Stimulated activated naive CD8-positive, alpha-beta T cell treated with anti-CD3 and anti-CD28 coated beads, Interleukin-15, amount 100 ng/mL, for 72 hours (primary cell): ENCODE measurements around the gene NT5DC2.

Experiments
- ATAC-seq: fragments of 150-1000 bp; cut with Tn5 transposase; 2 replicates; pipeline ENCODE4 v1.10.0; 2021; ENCODE audit warnings: mild to moderate bottlenecking, moderate library complexity
- DNase-seq, 2 donors: peaks; one replicate each; pipeline ENCODE4 v3.0.0; 2021 to 2022
- H3K27ac Mint-ChIP-seq, 2 donors: one replicate each; pipeline ENCODE4 v1.8.0; 2022; ENCODE audit warnings: mild to moderate bottlenecking in 2 of 2, mixed read lengths in 2 of 2, moderate library complexity in 2 of 2
- H3K27me3 Mint-ChIP-seq: one replicate; pipeline ENCODE4 v1.8.0; 2022; ENCODE audit warnings: mixed read lengths
- H3K4me1 Mint-ChIP-seq: one replicate; pipeline ENCODE4 v1.8.0; 2022; ENCODE audit warnings: mild to moderate bottlenecking, mixed read lengths
- H3K4me3 Mint-ChIP-seq, 2 donors: one replicate each; pipeline ENCODE4 v1.8.0; 2022; ENCODE audit warnings: mild to moderate bottlenecking in 2 of 2, mixed read lengths in 2 of 2, moderate library complexity in 1 of 2
- H3K9me3 Mint-ChIP-seq, 2 donors: one replicate each; pipeline ENCODE4 v1.8.0; 2022; ENCODE audit warnings: mixed read lengths in 2 of 2

NT5DC2 gene

GRCh38 chr3:52533623-52534280, at the start of gene NT5DC2:
Gene NT5DC2 (minus strand): TSS chr3:52533857. CDS start chr3:52533737, 120 bp downstream.
- Mint-ChIP-seq H3K27me3 (no peaks in the 10 kb centered on the region), H3K4me3 (peak within 1 kb of the TSS; percentile 84 to 91), H3K27ac (peak within 1 kb of the TSS; percentile 57 to 85), H3K4me1 (peaks cover 55% of the 10 kb centered on the region), H3K9me3 (no peaks in the 10 kb centered on the region)
- ATAC-seq (peak; percentile 56), DNase-seq (peak; percentile 72 to 74)

- Mint-ChIP-seq H3K4me1 (no peaks in the 10 kb centered on the region), H3K4me3 (no peak overlapping the region), H3K9me3 (no peaks in the 10 kb centered on the region), H3K27me3 (no peaks in the 10 kb centered on the region), H3K27ac (peak overlapping the region in 1 of 2 donors; percentile 83)
- DNase-seq, result no peak
- no peak for ATAC-seq
Measured at GRCh38 chr3:52574056-52574965, 40.7 kb upstream of the NT5DC2 start.

GRCh38 chr3:52572221-52572620, 38.6 kb upstream of the NT5DC2 start:
- ATAC-seq (no peak), DNase-seq (no peak)
- no peaks in the 10 kb centered on the region for H3K4me1 Mint-ChIP-seq
- no peaks in the 10 kb centered on the region for H3K9me3 Mint-ChIP-seq
- H3K27me3 Mint-ChIP-seq, result no peaks in the 10 kb centered on the region
- no peak overlapping the region for H3K4me3 Mint-ChIP-seq
- no peak overlapping the region for H3K27ac Mint-ChIP-seq

GRCh38 chr3:52570076-52570475, 36.4 kb upstream of the NT5DC2 start:
- Mint-ChIP-seq H3K9me3 (no peaks in the 10 kb centered on the region), H3K4me3 (no peak overlapping the region), H3K27me3 (no peaks in the 10 kb centered on the region), H3K4me1 (no peaks in the 10 kb centered on the region), H3K27ac (no peak overlapping the region)
- ATAC-seq (no peak), DNase-seq (no peak)

DNA sequence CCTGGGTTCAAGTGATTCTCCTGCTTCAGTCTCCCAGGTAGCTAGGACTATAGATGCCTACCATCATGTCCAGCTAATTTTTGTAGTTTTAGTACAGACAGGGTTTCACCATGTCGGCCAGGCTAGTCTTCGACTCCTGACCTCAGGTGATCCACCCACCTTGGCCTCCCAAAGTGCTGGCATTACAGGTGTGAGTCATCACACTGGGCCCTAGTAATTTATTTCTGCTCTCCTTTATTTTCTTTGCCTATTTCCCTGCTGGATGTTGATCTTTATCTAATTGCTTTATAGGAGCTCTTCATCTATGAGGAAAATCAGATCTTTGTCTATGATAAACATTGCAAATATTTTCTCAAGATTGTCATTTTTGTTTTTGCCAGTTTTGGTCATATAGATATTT, 34.4 kb upstream of the NT5DC2 start:
- Mint-ChIP-seq H3K4me1 (no peaks in the 10 kb centered on the region), H3K27me3 (no peaks in the 10 kb centered on the region), H3K27ac (no peak overlapping the region), H3K9me3 (no peaks in the 10 kb centered on the region), H3K4me3 (no peak overlapping the region)
- ATAC-seq (no peak), DNase-seq (no peak)

DNA sequence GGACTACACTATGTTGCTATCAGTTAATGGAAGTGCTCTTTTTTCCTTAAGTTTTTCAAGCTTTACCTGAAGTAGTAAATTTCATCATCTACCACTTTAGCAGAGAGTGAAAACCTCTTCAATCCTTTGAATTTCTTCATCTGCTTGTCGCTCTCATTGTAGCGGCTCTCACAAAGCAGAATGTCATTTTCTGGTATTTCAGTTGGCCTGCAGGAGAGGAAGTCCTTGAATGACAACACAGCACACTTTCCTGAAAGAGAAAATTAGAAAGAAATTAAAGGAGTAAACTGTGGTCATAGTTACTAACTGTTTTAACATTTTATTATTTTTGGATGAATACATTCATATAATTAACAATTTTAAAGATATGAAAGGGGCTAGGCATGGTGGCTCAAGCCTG, 30.3 kb upstream of the NT5DC2 start:
- peaks cover 5% of the 10 kb centered on the region for H3K4me1 Mint-ChIP-seq
- ATAC-seq, result no peak
- no peak overlapping the region for H3K27ac Mint-ChIP-seq
- no peaks in the 10 kb centered on the region for H3K27me3 Mint-ChIP-seq
- DNase-seq, result no peak
- no peak overlapping the region for H3K4me3 Mint-ChIP-seq
- H3K9me3 Mint-ChIP-seq, result no peaks in the 10 kb centered on the region

DNA sequence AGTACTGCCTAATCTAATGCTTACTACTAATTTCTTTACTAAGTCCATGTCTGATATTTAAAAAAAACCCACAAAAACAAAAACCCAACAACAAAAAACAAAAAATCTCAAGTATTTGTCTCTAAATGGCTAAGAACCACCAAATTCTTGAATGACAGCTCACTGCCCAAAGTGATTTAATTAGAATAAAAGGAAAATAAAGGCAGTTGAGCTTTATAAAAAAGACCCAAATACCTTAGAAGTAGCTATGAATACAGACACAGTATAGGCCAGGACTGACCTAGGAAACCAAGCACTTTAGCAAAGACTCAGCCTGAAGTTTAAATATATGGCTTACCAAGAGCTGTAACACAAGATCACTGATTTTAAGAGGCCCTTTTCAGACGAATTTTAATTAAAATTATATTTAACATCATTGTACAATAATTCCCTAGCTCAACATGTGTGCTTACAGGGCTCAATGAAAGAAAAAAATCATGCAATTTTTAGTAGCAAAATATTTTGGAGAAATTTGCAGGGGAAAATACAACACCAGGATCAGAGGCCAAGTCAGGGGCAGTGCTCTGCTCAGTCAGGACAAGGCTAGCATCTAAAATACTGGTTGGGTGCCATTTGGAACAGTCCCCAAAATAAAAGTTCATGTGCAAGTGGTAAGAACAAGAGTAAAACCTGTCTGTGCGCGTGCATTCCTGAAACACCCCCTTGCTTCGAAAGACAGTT, 27.5 kb upstream of the NT5DC2 start:
- no peaks in the 10 kb centered on the region for H3K9me3 Mint-ChIP-seq
- no peak for ATAC-seq
- no peaks in the 10 kb centered on the region for H3K27me3 Mint-ChIP-seq
- DNase-seq, result no peak
- H3K4me3 Mint-ChIP-seq, result no peak overlapping the region
- H3K27ac Mint-ChIP-seq, result no peak overlapping the region
- peaks cover 11% of the 10 kb centered on the region for H3K4me1 Mint-ChIP-seq

GRCh38 chr3:52558436-52558835, 24.8 kb upstream of the NT5DC2 start:
- Mint-ChIP-seq H3K27ac (no peak overlapping the region), H3K27me3 (no peaks in the 10 kb centered on the region), H3K4me3 (no peak overlapping the region), H3K4me1 (peaks cover 11% of the 10 kb centered on the region), H3K9me3 (no peaks in the 10 kb centered on the region)
- no peak for ATAC-seq
- DNase-seq, result no peak

DNA sequence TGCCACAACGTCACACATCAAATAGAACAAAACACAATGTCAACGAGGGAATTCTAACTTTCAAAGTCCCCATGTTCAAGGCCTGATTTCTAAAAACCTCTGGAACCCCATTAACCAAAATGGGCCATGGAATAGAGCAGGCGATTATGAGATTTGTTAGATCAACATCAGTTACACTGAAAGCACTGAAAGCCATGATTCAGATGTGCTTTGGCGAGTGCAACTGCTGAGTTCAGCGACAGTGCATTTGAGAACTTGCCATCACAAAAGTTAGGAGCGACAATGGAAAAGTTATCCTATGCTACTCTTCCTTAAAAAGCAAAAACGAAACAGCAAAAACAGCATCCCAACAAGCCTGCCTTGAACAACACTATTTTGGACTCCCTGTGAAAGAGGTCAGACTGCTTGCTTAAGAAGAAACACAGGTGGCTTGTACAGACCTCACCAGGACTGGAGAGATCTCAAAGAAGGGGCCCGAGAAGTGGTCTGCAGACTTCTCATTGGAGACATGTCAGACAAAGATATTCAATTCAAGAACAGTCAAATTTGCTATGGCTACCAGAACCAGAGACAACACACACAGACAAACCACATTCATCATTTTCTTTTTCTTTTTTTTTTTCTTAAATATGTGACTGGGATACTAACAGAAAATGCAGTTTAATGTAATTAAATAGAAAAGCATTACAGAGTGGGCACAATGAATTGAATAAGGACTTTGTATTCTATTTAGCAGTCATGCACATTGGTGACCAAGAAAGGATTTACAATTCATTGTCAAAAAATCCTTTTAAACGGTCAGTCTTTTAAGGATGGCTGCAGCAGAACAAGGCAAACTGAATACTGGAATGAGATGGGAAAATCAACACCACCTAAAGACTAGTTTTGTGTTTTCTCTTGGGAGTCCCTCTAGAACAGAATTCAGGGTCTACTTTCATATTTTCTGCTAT, 23.6 kb upstream of the NT5DC2 start:
- Mint-ChIP-seq H3K4me3 (no peak overlapping the region), H3K9me3 (no peaks in the 10 kb centered on the region), H3K27ac (no peak overlapping the region), H3K4me1 (peaks cover 11% of the 10 kb centered on the region), H3K27me3 (no peaks in the 10 kb centered on the region)
- no peak for DNase-seq
- ATAC-seq, result no peak

DNA sequence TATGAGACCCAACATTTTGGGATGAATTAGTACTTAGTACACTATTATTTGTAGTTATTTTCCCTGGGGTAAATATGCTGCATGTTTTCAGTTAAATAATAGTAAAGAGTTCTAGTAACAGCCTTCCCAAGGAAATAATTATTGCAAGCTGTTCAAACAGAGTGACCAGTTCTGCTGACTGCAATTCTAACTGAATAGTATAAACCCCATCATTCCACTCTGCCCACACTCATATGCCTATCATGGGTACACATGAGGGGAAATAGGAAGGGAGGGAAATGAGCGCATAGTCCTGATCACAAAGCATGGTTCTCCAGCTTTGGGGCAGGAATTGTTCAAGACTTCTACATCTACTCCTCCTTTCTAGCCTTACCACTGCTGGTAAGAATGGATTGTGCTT, 21.4 kb upstream of the NT5DC2 start:
- no peak for ATAC-seq
- H3K4me1 Mint-ChIP-seq, result peaks cover 8% of the 10 kb centered on the region
- H3K27ac Mint-ChIP-seq, result no peak overlapping the region

GRCh38 chr3:52554026-52554755, 20.5 kb upstream of the NT5DC2 start:
- Mint-ChIP-seq H3K9me3 (no peaks in the 10 kb centered on the region), H3K27ac (peak overlapping the region in 1 of 2 donors; percentile 12), H3K27me3 (no peaks in the 10 kb centered on the region), H3K4me1 (peaks cover 6% of the 10 kb centered on the region), H3K4me3 (no peak overlapping the region)
- DNase-seq, result no peak
- ATAC-seq, result no peak

More for the DNA sequence above, 21.4 kb upstream of the NT5DC2 start:
- Mint-ChIP-seq H3K9me3 (no peaks in the 10 kb centered on the region), H3K4me3 (no peak overlapping the region), H3K27me3 (no peaks in the 10 kb centered on the region)
- DNase-seq, result no peak

DNA sequence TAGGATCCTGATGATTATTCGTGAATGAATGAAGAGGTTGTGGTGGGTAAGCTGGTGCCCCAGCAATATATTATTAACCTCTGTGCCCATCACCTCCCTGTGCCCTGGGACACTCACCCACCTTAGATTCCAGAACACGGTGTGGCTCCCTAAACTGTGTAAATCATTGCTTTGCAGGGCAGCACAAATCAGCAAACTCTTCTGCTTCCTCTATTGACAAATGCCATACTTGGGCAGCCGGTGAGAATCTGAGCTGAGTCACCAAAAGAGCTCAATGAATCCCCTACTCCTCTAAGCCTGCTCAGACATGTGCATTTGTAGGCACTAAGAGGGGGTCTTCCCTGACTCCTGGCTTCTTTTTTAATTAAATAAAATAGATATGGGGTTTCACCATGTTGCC, 18.4 kb upstream of the NT5DC2 start:
- Mint-ChIP-seq H3K4me3 (no peak overlapping the region), H3K27ac (no peak overlapping the region), H3K4me1 (peaks cover 6% of the 10 kb centered on the region), H3K27me3 (no peaks in the 10 kb centered on the region), H3K9me3 (no peaks in the 10 kb centered on the region)
- ATAC-seq, result no peak
- DNase-seq, result no peak

GRCh38 chr3:52551118-52551517, 17.5 kb upstream of the NT5DC2 start:
- Mint-ChIP-seq H3K4me3 (no peak overlapping the region), H3K27me3 (no peaks in the 10 kb centered on the region), H3K27ac (peak overlapping the region in 1 of 2 donors; percentile 59), H3K9me3 (no peaks in the 10 kb centered on the region), H3K4me1 (no peaks in the 10 kb centered on the region)
- no peak for ATAC-seq
- DNase-seq, result no peak

DNA sequence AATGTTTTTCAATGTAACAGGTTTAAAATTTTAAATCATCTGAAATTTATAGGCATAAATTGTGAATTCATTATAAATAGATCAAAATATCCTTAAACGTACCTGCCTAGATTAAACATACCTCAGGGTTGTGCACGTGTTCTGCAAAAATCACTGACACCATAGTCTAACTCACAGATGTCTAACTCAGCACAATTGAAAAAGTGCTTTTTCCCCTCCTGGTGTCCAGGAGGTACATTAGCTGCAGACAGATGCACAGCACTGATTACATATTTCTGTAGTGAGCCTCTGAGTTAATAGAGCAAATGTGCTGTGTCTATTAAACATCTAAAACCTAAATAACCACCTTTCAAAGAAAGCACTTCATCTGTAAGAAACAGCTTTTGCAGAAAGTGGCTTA, 13.5 kb upstream of the NT5DC2 start:
- Mint-ChIP-seq H3K4me3 (no peak overlapping the region), H3K4me1 (peaks cover 8% of the 10 kb centered on the region), H3K9me3 (no peaks in the 10 kb centered on the region), H3K27ac (peak overlapping the region in 1 of 2 donors; percentile 40), H3K27me3 (no peaks in the 10 kb centered on the region)
- DNase-seq (no peak), ATAC-seq (no peak)
